ENCODE data around the gene TRMT10A.

DNA sequence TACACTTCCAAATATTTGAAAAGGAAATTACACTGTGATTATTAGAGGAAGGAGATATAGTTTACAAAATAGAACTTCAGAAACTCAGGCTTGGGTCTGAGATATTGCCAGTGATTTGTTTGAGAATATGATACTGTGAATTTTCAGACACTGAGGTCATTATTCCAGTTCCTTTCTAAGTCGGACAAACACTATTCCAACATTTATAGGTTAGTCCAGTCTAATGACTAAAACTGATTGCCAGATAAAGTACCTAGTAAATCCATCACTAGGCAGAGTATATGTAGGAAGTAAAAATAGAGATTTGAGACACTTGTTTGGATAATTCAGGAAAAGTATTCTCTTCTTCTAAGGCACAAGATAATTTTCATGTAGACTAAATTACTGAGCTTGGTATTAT lies 24.0 kb upstream of the TRMT10A start:
- TF ChIP-seq ZNF121 (CRISPR knock-in tag; IDR thresholded peaks at IDR 0.05), result no peak
- no peak for TF ChIP-seq ZNF24 (IDR thresholded peaks at IDR 0.05)
- TF ChIP-seq, protein P1, sequence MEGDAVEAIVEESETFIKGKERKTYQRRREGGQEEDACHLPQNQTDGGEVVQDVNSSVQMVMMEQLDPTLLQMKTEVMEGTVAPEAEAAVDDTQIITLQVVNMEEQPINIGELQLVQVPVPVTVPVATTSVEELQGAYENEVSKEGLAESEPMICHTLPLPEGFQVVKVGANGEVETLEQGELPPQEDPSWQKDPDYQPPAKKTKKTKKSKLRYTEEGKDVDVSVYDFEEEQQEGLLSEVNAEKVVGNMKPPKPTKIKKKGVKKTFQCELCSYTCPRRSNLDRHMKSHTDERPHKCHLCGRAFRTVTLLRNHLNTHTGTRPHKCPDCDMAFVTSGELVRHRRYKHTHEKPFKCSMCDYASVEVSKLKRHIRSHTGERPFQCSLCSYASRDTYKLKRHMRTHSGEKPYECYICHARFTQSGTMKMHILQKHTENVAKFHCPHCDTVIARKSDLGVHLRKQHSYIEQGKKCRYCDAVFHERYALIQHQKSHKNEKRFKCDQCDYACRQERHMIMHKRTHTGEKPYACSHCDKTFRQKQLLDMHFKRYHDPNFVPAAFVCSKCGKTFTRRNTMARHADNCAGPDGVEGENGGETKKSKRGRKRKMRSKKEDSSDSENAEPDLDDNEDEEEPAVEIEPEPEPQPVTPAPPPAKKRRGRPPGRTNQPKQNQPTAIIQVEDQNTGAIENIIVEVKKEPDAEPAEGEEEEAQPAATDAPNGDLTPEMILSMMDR (CRISPR knock-in tag; IDR thresholded peaks at IDR 0.05), result no peak
- TF ChIP-seq POLR2AphosphoS5 (IDR thresholded peaks at IDR 0.05; ENCODE audit: low read depth, low read length), result no peak
- TF ChIP-seq TCF12 (IDR thresholded peaks at IDR 0.05), result no peak
- TF ChIP-seq TCF12 (CRISPR knock-in tag; IDR thresholded peaks at IDR 0.05), result no peak
- TF ChIP-seq, protein P2, sequence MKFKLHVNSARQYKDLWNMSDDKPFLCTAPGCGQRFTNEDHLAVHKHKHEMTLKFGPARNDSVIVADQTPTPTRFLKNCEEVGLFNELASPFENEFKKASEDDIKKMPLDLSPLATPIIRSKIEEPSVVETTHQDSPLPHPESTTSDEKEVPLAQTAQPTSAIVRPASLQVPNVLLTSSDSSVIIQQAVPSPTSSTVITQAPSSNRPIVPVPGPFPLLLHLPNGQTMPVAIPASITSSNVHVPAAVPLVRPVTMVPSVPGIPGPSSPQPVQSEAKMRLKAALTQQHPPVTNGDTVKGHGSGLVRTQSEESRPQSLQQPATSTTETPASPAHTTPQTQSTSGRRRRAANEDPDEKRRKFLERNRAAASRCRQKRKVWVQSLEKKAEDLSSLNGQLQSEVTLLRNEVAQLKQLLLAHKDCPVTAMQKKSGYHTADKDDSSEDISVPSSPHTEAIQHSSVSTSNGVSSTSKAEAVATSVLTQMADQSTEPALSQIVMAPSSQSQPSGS (CRISPR knock-in tag; IDR thresholded peaks at IDR 0.05), result no peak
- no peak for TF ChIP-seq CCDC6 (CRISPR knock-in tag; IDR thresholded peaks at IDR 0.05)
- no peak for TF ChIP-seq PHF21A (CRISPR knock-in tag; IDR thresholded peaks at IDR 0.05)
- TF ChIP-seq ZNF207 (IDR thresholded peaks at IDR 0.05; ENCODE audit: borderline replicate concordance), result no peak
- TF ChIP-seq SP1 (IDR thresholded peaks at IDR 0.05), result no peak
- no peak for TF ChIP-seq SP1 (CRISPR knock-in tag; IDR thresholded peaks at IDR 0.05)
- TF ChIP-seq HNRNPUL1 (IDR thresholded peaks at IDR 0.05; ENCODE audit: low read depth, low read length), result no peak
- no peak for TF ChIP-seq SIN3B (IDR thresholded peaks at IDR 0.05; ENCODE audit: low read length)

Data from HepG2 (cell line).